Measurements from ENCODE around the gene NTNG1.

The NTNG1 gene

DNA sequence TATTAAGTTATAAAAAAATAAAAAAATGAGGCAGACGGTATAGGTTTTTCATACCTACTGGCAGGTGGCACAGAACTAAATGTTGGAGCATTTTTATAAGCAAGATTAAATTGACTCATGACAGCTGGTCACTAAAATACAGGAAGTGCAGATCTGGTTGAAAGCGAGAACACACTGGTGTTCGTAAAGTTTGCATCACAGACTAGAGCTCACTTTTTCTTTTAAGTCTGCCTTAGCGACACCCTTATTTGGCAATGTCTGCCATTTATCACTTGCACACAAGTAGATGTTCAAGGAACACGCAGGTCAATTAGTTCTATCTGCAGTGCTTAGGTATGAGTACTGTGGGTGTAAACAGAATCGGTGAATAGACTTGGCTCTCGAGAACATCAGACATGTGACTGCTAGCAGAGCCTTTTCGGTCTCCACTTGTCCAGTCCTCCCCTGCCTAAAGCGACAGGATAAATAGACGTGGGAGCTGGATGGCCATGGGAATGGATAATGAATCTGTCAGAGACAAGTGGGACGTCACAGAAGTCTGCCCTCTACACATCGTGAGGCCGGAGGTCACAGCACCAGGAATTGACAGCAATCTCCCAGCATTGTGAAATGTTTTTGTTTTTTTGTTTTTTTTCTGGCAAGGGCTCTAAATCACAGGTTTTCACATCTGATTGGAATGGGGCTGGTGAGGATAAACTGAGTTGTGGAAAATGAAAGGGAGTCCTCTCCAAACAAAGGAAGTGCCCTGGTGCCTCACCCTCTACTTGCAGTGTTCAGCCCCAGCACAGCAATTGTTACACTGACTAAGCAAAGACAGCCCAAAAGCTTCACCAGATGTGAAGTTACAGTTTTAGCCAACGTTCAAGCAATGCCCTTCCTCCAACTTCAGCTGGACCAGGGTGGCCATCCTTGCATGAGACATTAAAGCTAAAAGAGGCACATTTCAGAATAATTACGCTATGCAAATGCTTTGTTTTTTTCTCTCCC is 248.9 kb downstream of the NTNG1 start:
- no peak for DNase-seq (ENCODE audit: low spot score)
- TF ChIP-seq, protein P1, sequence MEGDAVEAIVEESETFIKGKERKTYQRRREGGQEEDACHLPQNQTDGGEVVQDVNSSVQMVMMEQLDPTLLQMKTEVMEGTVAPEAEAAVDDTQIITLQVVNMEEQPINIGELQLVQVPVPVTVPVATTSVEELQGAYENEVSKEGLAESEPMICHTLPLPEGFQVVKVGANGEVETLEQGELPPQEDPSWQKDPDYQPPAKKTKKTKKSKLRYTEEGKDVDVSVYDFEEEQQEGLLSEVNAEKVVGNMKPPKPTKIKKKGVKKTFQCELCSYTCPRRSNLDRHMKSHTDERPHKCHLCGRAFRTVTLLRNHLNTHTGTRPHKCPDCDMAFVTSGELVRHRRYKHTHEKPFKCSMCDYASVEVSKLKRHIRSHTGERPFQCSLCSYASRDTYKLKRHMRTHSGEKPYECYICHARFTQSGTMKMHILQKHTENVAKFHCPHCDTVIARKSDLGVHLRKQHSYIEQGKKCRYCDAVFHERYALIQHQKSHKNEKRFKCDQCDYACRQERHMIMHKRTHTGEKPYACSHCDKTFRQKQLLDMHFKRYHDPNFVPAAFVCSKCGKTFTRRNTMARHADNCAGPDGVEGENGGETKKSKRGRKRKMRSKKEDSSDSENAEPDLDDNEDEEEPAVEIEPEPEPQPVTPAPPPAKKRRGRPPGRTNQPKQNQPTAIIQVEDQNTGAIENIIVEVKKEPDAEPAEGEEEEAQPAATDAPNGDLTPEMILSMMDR (IDR thresholded peaks at IDR 0.05; ENCODE audit: extremely low read depth, missing control alignments): no peak

- TF ChIP-seq, protein P1 (IDR thresholded peaks at IDR 0.05; ENCODE audit: extremely low read depth, missing control alignments): no peak
- no peak for DNase-seq (ENCODE audit: low spot score)
Measured at GRCh38 chr1:107394301-107394700, 253.5 kb downstream of the NTNG1 start.

DNA sequence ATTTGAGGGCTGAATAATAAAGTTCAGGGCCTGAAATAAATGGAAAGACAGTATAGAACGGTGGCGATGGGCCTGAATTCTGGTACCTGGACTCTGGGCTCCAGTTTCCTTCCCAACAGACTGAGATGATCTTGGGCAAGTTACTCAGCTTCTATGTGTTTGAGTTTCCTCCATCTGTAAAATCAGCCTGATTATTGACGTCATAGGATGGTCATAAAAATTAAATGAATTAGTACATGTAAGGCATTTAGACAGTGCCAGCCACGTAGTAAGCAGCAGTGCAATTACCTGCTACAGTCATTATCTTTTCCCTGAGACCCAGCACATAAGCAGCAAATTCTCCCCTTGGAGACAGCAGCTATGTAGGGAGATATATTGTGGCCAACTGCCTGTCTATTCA is 260.9 kb downstream of the NTNG1 start:
- TF ChIP-seq, protein P1 (IDR thresholded peaks at IDR 0.05; ENCODE audit: extremely low read depth, missing control alignments): no peak
- DNase-seq (ENCODE audit: low spot score): no peak

DNA sequence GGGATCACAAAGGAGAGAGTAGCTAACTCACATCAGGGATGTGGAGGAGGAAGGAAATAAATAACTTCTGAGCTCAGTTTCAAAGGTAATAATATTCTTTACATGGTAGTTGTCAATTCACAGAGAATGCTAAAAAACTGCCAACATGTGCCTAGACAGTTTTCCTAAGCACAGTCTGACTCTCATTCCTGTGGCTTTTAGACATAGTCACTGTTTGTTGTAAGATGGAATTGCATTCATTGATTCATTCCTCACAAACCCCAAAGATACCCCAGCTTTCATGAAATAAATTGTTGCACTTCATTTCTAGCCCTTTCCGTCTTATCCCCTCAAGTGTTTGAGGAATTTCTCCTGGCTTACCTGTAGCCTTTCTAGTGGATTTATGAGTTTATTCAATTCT is 263.9 kb downstream of the NTNG1 start:
- TF ChIP-seq, protein P1 (IDR thresholded peaks at IDR 0.05; ENCODE audit: extremely low read depth, missing control alignments): no peak
- no peak for DNase-seq (ENCODE audit: low spot score)

GRCh38 chr1:107405236-107405635 is 264.4 kb downstream of the NTNG1 start:
- TF ChIP-seq, protein P1 (IDR thresholded peaks at IDR 0.05; ENCODE audit: extremely low read depth, missing control alignments): no peak
- DNase-seq (ENCODE audit: low spot score): no peak

- TF ChIP-seq, protein P1 (IDR thresholded peaks at IDR 0.05; ENCODE audit: extremely low read depth, missing control alignments): no peak
- DNase-seq (ENCODE audit: low spot score): no peak
Measured at GRCh38 chr1:107407011-107407410, 266.2 kb downstream of the NTNG1 start.

DNA sequence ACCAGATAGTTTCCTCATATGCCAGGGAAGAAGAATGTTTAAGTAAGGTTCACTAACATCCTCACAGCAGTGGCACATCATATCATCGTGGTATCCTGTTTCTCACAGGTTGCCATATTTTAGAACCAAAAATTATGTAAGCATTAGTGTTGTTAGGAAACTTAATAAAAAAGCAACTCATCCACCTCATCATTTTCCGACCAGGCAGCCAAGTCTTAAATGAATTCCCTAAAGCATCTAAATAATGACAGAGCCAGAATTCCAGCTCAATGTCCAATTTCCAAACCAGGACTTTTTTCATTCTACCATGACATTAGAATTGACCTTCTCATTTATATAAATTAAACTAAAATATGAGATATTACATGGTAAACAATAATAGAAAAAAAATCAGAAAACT is 272.7 kb downstream of the NTNG1 start:
- DNase-seq (ENCODE audit: low spot score): no peak
- TF ChIP-seq, protein P1 (IDR thresholded peaks at IDR 0.05; ENCODE audit: extremely low read depth, missing control alignments): no peak

Data from GM20000 (cell line).